Lung (tissue), 12 donors: ENCODE measurements around the gene RBM33. TPM values are rescaled to one million over a fixed set of nuclear protein-coding genes. Genes with fewer than 3 reads are reported as not detected.

Source experiments
- ATAC-seq: fragments of 200-7000 bp; cut with Tn5 transposase; one replicate; pipeline ENCODE4 v1.9.1; 2020; ENCODE audit warnings: moderate number of reproducible peaks; ENCODE audit not compliant: insufficient read depth, low FRiP score
- DNase-seq, 3 donors: peaks; one replicate each; pipeline ENCODE4 v3.0.0-alpha.2; 2013 to 2017
- H3K27ac ChIP-seq, 2 donors: one replicate each; pipeline ENCODE4 v1.5.1; 2013; ENCODE audit warnings: mild to moderate bottlenecking in 2 of 2, moderate library complexity in 2 of 2, control low read depth in 1 of 2, inconsistent platforms in 1 of 2, low read depth in 1 of 2, low read length in 1 of 2
- H3K27me3 ChIP-seq, 3 donors: one replicate each; pipeline ENCODE4 v1.5.1; 2013; ENCODE audit warnings: low read length in 2 of 3; ENCODE audit not compliant: control insufficient read depth in 3 of 3, insufficient read depth in 3 of 3
- H3K36me3 ChIP-seq, 4 donors: one replicate each; pipeline ENCODE4 v1.5.1; 2013; ENCODE audit warnings: low read length in 4 of 4, mild to moderate bottlenecking in 1 of 4, moderate library complexity in 1 of 4; ENCODE audit not compliant: control insufficient read depth in 4 of 4, insufficient read depth in 4 of 4
- H3K4me1 ChIP-seq, 5 donors: one replicate each; pipeline ENCODE4 v1.5.1; 2013; ENCODE audit warnings: low read length in 5 of 5, mild to moderate bottlenecking in 2 of 5, moderate library complexity in 1 of 5; ENCODE audit not compliant: control insufficient read depth in 5 of 5, insufficient read depth in 5 of 5
- H3K4me3 ChIP-seq: one replicate; pipeline ENCODE4 v1.5.1; 2013; ENCODE audit warnings: mild to moderate bottlenecking, control low read depth, moderate library complexity
- H3K9ac ChIP-seq, 2 donors: one replicate each; pipeline ENCODE4 v1.5.1; 2013; ENCODE audit warnings: low read length in 2 of 2, control low read depth in 1 of 2; ENCODE audit not compliant: insufficient read depth in 1 of 2
- H3K9me3 ChIP-seq, 4 donors: one replicate each; pipeline ENCODE4 v1.5.1; 2013; ENCODE audit warnings: low read length in 3 of 4, mild to moderate bottlenecking in 1 of 4, moderate library complexity in 1 of 4; ENCODE audit not compliant: control insufficient read depth in 4 of 4, insufficient read depth in 3 of 4
- WGBS, 2 donors: extraction: QIAGEN DNeasy Blood & Tissue Kit; methylation state at CpG; one replicate each; pipeline ENCODE4 v1.1.7; 2013; 5-methylcytosine and 5-hydroxymethylcytosine counted together
- polyA plus RNA-seq, 2 donors: library from polyadenylated mRNA; stranded (reverse); fragments of 200-250 nt; gene quantifications; one replicate each; pipeline ENCODE4 v1.2.1, GENCODE V29; 2013
- total RNA-seq, 2 donors: library from RNA; depleted of rRNA in 1 of 2; stranded (reverse); fragments of >200 nt in 1 of 2; gene quantifications; one replicate each; pipeline ENCODE4 v1.2.1, GENCODE V29; 2014 to 2021
- TF ChIP-seq, protein P1 (sequence below): IDR thresholded peaks from 2 replicates; pipeline ENCODE4 v1.5.1; 2012; ENCODE audit warnings: mild to moderate bottlenecking; ENCODE audit errors: control extremely low read depth, extremely low read depth
- donor health status: control.
- donor health status: control.
- donor health status: Bipolar disorder and iron deficiency.
- donor health status: healthy.
- donor health status: DM: yes; HTN: yes; CAD: no.

RBM33 gene
- total and polyA plus RNA-seq, 4 donors: 15.3 to 99.6 (median 43.2) TPM

DNA sequence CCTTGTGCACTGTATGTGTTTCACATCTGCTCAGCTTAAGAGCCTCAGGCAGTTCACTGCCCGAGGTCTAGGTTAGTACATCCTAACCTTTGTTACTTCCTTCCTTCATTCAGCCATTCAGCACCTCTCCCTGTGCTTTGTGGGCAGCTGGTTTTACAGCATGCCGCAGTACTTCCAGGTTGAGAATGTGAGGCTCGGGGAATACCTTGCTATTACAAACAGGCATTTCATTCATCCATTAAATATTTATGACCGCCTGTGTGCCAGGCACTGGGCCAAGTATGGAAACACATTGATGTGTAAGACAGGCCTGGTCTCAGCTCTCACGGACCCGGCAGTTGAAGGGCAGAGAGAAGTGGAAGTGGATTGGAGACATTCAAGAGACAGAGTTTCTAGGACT is 85.4 kb downstream of the RBM33 start:
- peaks cover 0 to 11% (median 2%) of the 10 kb centered on the region in 5 donors for H3K4me1 ChIP-seq

DNA sequence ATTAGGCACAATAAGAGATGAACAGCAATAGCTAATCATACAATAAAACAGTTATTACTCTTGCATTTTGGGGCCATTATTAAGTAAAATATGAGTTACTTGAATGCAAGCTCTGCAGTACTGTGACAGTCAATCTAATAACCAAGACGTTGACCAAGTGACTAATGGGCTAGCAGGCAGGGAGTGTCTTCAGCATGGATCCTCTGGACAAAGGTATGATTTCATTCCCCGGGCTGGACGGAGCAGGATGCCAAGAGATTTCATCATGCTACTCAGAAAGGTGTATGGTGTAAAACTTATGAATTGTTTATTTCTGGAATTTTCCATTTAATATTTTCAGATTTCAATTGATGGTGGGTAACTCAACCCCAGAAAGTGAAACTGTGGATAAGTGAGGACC is 86.9 kb downstream of the RBM33 start:
- ATAC-seq (no peak), DNase-seq (no peak)
- WGBS, 2 donors: 64 to 79% methylated on average over 3 of the region's 3 CpGs
- Histone ChIP-seq H3K4me1 (peaks cover 0 to 11% (median 2%) of the 10 kb centered on the region in 5 donors), H3K27me3 (no peaks in the 10 kb centered on the region), H3K9me3 (no peaks in the 10 kb centered on the region), H3K9ac (no peak overlapping the region), H3K27ac (no peak overlapping the region), H3K4me3 (no peak overlapping the region), H3K36me3 (peaks cover 3 to 12% (median 4%) of the 10 kb centered on the region in 4 donors)
- TF ChIP-seq, protein P1, sequence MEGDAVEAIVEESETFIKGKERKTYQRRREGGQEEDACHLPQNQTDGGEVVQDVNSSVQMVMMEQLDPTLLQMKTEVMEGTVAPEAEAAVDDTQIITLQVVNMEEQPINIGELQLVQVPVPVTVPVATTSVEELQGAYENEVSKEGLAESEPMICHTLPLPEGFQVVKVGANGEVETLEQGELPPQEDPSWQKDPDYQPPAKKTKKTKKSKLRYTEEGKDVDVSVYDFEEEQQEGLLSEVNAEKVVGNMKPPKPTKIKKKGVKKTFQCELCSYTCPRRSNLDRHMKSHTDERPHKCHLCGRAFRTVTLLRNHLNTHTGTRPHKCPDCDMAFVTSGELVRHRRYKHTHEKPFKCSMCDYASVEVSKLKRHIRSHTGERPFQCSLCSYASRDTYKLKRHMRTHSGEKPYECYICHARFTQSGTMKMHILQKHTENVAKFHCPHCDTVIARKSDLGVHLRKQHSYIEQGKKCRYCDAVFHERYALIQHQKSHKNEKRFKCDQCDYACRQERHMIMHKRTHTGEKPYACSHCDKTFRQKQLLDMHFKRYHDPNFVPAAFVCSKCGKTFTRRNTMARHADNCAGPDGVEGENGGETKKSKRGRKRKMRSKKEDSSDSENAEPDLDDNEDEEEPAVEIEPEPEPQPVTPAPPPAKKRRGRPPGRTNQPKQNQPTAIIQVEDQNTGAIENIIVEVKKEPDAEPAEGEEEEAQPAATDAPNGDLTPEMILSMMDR: no peak

More for the DNA sequence above, 85.4 kb downstream of the RBM33 start:
- no peak overlapping the region for H3K27ac ChIP-seq
- WGBS, 2 donors: 56 to 63% methylated on average over 6 of the region's 6 CpGs
- ATAC-seq (no peak), DNase-seq (peak; percentile 34 to 52 (median 48))
- peaks cover 3 to 14% (median 4%) of the 10 kb centered on the region in 4 donors for H3K36me3 ChIP-seq
- TF ChIP-seq, protein P1: no peak
- no peaks in the 10 kb centered on the region for H3K27me3 ChIP-seq
- H3K4me3 ChIP-seq: no peak overlapping the region
- H3K9me3 ChIP-seq: no peaks in the 10 kb centered on the region
- H3K9ac ChIP-seq: no peak overlapping the region

DNA sequence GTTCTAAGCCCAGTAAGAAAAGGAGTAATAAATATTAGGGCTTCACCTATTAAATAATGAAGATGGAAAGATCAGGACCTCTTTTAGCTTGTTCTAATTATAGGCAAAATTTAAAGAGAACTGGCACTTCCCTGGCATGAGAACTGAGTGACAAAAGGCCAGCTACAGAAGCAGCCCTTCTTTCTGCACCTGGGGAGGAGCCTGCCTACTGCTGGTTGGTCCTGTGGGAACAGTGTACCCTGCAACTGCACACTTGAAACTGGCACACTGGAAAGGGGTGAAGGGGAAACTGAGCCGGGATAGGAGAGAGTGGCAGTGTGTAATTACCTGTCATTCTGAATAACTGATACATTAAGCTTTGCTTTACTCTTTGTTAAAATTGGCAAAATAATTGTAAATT is 87.4 kb downstream of the RBM33 start:
- no peak for DNase-seq
- Histone ChIP-seq H3K4me1 (peaks cover 0 to 11% (median 2%) of the 10 kb centered on the region in 5 donors), H3K27me3 (no peaks in the 10 kb centered on the region)

More for the DNA sequence above, 87.4 kb downstream of the RBM33 start:
- WGBS, 2 donors: 98 to 100% methylated on average over 1 of the region's 1 CpG
- Histone ChIP-seq H3K27ac (no peak overlapping the region), H3K4me3 (no peak overlapping the region), H3K9me3 (no peaks in the 10 kb centered on the region), H3K9ac (no peak overlapping the region), H3K36me3 (peaks cover 3 to 13% (median 4%) of the 10 kb centered on the region in 4 donors)
- TF ChIP-seq, protein P1: no peak
- ATAC-seq: no peak
